ENCODE measurements around the gene C11orf58.

- TF ChIP-seq EZH2 (optimal IDR thresholded peaks at IDR 0.05; ENCODE audit: low read depth, low read length), result no peak
- TF ChIP-seq CTCF (IDR thresholded peaks at IDR 0.05; ENCODE audit: low read length), result no peak
Observed at GRCh38 chr11:16789063-16789420, 50.6 kb downstream of the C11orf58 start.
